ENCODE measurements around the gene CCDC88C.

DNA sequence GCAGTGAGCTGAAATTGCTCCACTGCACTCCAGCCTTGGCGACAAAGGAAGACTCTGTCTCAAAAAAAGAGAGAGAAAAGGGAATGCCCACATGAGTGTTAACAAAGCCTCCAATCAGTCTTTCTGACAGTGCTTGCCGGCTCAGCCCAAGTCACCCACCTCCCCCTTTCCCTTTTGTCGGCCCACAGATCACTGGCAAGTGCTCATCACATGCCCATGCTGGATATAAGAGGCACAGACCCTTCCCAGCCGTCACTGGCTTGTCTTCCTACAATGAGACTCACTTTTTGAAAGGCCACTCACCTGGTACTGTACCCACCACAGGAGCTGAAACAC lies 70.8 kb downstream of the CCDC88C start:
- no peak for TF ChIP-seq EZH2phosphoT487 (IDR thresholded peaks at IDR 0.05)
- TF ChIP-seq, protein P1, sequence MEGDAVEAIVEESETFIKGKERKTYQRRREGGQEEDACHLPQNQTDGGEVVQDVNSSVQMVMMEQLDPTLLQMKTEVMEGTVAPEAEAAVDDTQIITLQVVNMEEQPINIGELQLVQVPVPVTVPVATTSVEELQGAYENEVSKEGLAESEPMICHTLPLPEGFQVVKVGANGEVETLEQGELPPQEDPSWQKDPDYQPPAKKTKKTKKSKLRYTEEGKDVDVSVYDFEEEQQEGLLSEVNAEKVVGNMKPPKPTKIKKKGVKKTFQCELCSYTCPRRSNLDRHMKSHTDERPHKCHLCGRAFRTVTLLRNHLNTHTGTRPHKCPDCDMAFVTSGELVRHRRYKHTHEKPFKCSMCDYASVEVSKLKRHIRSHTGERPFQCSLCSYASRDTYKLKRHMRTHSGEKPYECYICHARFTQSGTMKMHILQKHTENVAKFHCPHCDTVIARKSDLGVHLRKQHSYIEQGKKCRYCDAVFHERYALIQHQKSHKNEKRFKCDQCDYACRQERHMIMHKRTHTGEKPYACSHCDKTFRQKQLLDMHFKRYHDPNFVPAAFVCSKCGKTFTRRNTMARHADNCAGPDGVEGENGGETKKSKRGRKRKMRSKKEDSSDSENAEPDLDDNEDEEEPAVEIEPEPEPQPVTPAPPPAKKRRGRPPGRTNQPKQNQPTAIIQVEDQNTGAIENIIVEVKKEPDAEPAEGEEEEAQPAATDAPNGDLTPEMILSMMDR (IDR thresholded peaks at IDR 0.05), result no peak
